ENCODE measurements around the gene TBC1D25.

TBC1D25 gene

GRCh38 chrX:48601741-48602394 is 62.4 kb downstream of the TBC1D25 start:
- no peak for DNase-seq (ENCODE audit: low read depth, low spot score)

- no peak for DNase-seq (ENCODE audit: low read depth, low spot score)
These were observed 65.2 kb downstream of the TBC1D25 start for GRCh38 chrX:48604701-48605100.

- no peak for DNase-seq (ENCODE audit: low read depth, low spot score)
These were observed 66.6 kb downstream of the TBC1D25 start for GRCh38 chrX:48606091-48606490.

DNA sequence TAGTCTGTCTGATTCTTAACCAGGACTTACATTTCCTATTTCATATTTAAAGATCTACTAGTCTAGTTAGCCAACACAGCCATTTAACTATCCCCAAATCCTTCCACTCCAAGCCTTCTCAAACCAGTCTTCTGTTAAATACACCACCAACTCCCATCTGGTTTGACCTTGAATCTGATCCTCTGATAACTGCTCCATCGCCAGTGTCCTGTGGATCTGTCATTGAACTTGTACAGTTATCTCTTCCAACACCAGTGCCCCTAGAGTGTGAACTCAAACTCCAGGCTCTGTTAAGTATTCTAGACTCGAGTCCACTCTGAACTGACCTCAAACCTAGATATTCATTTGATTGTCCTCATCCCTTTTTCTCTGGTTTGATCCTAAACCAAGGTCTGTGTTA is 72.2 kb downstream of the TBC1D25 start:
- no peak for DNase-seq (ENCODE audit: low read depth, low spot score)

All from iPS DF 19.7 (cell line).